ENCODE data around the gene NOC2L.

The NOC2L gene

DNA sequence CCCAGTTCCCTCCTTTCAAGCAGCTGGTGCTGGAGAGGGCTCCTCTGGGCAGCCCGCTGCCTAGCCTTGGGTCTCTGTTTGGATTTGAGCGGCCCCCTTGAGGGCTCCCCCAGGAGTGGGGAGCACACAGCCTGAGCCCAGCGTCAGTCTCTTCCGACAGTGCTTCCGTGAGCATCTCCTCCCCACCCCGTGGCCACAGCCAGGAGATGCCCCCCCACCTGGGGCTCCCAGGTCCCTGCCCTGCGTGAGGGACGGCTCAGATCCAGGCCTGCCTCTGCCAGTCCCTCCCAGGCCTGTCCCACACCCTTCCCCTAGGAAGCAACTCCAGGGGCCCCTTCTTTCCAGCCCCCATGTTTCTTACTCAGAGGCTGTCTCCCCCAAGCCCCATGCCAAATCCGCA lies 31.8 kb downstream of the NOC2L start:
- DNase-seq, result no peak

DNA sequence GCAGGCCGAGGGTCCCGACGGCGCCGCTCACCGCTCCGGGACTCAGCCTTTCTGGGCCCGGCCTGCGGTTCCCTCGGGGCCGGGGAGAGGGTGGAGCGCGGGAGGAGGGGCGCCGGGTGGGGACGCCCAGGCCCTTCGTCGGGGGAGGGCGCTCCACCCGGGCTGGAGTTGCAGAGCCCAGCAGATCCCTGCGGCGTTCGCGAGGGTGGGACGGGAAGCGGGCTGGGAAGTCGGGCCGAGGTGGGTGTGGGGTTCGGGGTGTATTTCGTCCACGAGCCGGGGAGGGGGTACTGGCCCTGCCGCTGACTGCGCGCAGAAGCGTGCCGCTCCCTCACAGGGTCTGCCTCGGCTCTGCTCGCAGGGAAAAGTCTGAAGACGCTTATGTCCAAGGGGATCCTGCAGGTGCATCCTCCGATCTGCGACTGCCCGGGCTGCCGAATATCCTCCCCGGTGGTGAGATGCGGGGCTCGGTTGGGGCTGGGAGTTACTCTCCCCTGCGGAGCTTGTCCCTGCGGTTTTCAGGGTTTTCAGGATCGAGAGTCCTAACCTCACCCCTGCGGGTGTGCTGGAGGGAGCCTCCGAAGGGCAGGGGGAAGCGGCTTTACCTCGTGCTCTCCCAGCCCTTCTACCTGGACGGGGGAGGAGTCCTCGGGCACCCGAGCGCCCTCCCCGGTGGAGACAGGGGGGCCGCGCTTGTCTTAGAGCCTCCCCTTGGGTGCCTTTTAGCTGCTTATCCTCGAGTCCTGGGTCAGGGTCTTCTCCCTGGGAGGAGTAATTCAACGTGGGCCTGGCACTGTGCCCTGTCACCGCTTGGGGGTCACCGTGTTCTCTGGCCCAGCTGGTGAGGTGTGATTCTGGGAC lies 33.3 kb downstream of the NOC2L start:
- DNase-seq, result peak; percentile 17

DNA sequence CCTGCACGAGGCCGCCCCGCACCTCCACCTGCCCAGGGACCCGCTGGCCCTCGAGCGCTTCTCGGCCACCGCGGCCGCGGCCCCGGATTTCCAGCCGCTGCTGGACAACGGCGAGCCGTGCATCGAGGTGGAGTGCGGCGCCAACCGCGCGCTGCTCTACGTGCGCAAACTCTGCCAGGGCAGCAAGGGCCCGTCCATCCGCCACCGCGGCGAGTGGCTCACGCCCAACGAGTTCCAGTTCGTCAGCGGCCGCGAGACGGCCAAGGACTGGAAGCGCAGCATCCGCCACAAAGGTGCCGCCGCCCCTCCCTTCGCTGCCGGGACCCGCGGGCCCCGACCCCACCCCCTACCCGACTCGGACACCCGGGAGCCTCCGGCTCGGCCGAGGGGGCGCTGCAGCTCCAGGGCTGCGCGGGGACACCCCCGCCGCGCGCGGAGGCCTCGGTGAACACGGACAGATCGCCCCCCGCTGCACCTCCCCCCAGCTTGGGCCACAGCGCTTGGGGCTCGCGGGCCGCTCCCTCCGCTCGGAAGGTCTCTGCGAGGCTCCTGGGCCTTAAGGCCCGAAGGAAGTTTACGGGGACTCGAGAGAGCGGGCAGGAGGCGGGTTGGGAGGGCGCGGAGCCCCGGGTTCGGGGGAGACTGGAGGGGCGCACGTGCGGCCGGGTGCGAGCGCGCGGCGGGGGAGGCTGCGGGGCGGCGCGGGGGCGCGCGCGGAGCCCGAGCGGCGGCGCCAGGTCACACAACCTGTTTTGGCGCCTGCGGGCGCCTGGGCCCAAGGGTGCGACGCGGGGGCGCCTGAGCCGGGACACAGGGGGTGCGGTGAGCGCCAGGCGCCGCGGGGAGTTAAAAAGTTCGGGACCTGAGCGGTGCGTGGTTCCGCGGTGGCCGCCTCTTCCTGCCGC lies 34.1 kb downstream of the NOC2L start:
- DNase-seq, result peak; percentile 21

DNA sequence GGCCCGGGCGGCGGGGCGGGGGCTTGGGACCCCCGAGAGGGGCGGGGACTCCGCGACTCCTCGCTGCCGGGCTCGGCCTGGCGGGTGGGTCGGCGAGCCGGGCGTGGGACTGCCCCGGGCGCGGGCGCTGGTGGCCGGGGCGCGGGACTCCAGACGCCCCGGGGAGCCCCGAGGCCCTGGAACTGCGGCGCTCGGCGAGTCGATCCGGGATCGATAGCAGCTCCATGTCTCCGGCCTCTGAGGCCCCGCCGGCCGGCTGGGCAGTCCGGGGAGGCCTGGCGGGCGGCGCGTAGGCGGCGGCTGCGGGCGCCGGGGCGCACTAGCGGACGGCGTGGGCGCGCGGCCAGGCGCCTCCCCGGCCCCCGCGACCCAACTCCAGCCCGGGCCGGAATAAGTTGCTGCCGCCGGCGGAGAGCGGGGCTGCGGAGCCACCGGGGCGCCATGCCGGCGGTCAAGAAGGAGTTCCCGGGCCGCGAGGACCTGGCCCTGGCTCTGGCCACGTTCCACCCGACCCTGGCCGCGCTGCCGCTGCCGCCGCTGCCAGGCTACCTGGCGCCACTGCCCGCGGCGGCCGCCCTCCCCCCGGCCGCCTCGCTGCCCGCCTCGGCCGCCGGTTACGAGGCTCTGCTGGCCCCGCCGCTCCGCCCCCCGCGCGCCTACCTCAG lies 34.9 kb downstream of the NOC2L start:
- no peak for DNase-seq

DNA sequence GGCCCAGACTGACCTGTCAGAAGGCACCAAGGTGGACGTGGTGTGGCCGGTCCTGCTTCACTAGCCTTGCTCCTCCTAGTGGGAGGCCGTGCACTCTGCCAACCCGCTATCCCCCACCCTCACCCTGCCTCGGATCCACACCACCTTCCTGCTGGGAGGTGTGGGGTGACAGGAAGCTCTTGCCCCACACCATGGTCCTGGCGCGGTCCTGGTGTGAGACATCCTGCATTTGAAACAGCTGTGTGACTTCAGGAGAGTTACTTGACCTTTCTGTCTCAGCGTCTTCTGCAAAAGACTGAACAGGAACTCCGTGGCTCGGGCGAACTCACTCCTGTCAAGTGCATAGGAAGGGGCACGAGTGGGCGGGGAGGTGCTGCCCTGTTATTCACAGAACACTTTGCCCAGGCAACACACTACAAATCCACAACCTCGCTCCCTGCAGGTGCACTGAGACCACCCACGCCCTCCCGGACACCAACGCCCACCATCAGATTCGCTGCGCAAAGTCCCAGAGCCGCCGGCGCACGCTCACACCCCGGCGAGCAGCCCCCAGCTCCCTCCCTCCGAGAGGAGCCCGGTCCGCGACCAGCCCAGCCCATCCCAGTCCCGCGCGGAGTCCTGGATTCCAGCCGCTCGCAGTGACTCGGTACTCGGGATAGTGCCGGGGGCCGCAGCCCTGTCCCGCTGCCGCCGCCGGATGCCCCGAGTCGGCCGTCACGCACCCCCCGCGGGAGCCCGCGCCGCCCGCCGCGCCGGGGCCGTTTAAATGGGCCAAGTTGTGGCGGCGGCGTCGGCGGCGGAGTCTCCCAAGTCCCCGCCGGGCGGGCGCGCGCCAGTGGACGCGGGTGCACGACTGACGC lies 35.7 kb downstream of the NOC2L start, which contains the start of gene SAMD11:
Gene SAMD11 (plus strand): TSS at position 793 of the 860 bp plus-strand sequence. CDS start 509 bp downstream, outside the sequence.
- DNase-seq, result peak; percentile 76

DNA sequence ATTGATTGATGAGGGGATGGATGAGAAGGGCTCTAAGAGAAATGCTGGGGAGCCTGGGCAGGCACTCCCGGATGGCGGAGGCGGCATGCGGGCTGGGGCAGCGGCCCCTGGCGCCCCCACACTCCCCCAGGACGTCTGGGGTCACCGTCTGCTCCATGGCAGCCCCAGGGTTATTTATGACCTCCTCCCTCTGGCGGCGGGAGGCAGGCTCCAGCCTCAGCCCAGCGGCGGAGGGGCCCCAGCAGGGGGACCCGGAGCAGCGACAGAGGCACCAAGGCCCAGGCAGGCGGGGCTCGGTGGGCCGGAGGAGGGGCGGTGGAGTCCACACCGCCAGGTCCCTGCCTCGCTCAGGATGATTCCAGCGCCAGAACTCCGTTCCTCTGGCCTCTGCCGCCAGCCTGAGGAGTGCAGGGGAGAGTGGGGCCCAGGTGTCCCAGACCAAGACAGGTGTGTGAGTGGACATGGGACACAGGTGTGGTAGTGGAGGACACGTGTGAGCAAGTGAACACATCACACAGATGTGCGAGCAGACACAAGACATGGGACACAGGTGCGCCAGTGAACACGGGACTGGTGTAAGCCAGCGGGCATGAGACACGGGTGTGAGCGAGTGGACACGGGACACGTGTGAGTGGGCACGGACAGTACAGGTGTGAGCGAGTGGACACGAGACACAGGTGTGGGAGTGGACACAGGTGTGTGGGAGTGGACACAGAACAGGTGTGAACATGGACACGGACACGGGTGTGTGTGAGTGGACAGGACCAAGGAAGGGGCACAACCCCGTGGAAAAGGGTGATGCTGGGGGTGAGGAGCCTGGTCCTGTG lies 37.8 kb downstream of the NOC2L start:
- DNase-seq, result peak; percentile 59

DNA sequence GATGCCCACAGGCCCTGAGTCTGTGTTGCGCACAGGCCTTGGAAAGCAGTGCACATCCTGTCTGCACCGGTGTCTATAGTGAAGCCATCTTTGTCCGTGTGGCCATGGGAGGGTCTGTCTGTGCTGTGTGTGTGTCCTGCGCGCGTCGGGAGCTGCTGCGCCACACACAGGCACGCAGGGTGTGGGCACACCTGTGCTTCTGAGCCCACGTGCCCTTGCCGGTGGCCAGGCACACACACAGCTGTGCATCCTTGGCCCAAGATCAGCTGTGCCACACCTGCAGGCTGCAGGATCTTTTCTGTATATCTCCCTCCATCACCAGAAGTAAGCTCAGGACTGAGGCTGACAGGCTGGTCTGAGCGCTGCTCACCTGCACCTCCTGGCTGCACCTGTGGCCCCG lies 38.5 kb downstream of the NOC2L start:
- DNase-seq, result no peak

DNA sequence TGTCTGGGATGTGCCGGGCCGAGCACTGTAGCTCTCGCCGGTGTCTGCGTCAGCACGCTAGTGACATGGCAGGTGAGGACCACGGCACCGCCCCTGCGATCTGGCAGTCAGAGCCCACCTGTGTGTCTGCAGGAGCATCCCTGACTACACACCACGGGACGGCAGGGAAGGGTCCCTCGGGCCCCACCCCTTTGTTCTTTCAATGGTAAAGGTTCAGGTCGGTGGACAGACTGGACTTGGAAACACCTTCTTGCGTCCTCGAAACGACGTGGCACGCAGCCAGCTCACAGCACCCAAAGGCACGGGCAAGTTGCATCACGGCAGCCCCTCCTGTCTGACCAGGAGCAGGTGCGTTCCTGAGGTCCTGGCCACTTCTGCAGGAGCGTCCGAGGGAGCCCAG lies 39.0 kb downstream of the NOC2L start:
- no peak for DNase-seq

DNA sequence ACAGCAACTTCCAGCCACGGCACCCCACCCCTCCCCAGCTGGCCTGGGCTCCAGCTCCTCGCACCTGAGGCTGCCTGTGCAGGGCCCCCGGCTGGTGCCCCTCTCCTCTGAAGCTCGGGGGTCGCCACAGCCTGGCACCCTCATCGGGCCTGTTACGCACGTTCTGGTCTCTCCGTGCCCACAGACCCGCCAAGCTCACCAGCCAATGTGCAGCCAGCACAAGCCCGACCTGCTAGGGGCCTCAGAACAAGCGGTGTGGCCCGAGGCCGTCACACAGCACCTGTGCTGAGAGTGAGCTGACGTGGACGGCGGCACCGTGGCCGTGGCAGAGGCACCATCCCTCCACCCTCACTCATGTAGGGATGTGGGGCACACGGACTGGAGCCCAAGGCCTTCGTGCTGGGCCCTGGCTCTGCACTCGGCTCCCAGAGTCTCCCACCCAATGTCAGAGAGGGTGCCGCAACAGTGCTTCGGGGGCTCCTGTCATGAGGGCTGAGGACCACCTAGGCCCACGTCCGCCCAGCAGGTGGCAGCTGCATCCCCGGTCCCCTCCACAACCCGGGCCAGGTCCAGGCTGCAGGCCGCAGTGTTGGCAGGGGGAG lies 39.7 kb downstream of the NOC2L start:
- no peak for DNase-seq

DNA sequence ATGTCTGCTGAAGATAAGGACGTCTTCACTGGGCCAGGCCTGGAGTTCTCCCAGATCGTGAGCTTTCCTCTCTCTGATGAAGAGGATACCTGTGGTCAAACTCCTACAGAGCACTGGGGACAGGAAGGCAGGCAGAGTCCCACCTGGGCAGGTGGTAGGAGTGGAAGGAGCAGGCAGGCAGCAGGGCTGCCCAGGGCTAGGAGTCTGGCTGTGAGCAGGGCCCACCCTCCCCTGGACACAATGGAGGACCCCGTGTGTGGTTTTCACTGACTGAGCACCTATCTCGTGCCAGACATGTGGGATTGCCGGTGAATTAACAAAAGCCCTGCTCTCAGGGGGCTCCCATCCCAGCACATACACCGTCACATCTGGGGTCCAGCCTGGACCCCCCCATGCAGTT lies 40.2 kb downstream of the NOC2L start:
- DNase-seq, result no peak

DNA sequence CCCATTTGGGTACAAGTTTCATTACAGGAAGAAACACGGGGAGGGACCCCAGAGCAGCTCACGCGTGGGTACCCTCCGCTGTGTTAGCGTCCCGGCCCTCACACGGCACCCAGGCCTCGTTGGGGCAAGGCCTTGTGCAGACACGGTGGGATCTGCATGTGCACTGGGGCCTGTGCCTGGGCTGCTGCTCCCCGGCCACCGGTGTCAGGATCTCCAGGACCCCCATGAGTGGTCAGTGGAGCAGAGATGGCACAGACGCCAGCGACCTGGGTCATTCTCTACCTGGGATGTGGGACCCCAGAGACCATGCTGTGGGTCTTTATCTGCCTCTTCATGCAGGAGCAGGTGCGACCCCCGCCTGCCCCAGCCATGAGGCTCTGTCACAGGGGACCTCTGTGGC lies 40.7 kb downstream of the NOC2L start:
- DNase-seq, result no peak

DNA sequence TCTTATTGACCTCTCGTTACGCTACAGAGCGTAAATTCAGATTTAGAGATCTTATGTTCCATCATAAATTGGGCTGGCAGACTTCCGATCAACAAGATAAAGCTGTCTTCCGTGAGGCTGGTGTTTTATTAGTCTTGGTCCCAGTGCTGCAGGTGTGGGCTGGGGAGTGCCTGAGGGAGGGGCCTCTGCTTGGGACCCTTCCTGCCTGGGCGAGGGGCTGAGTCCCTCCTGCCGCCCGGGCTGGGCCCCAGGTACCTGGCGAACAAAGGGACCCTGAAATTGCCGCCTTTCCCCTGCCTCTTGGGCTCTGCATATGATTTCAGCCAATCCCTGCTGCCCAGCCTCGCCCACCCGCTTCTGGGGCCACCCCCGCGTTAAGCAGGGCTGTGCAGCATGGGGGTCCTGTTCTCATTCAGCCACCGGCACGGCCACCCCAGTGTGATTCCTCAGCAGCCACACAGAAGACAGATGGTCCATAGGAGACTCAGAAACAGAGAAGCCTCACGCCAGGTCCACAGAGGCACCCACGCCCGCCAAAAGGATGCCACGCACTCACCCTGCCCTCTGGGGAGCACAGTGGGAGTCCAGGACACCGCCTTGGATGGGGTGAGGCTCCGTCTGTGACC lies 41.5 kb downstream of the NOC2L start:
- no peak for DNase-seq

DNA sequence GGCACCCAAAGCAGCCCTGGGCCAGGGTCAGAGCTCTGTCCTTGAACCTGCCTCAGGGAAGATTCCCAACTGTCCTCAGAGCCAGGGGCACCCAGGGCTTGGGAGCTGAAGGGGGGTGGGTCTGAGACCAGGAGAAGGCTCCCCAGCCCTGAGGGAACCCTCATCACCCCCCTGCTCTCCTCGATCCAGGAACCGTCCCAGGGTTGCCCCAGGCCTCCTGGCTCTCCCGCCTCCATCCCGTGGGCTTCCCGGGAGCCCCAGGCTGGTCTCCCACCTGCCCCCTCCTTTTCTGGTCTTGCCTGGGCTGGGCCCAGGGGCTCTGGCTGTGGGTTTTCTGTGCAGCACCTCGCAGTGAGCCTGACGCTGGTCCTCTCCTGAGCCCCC lies 42.0 kb downstream of the NOC2L start:
- no peak for DNase-seq

DNA sequence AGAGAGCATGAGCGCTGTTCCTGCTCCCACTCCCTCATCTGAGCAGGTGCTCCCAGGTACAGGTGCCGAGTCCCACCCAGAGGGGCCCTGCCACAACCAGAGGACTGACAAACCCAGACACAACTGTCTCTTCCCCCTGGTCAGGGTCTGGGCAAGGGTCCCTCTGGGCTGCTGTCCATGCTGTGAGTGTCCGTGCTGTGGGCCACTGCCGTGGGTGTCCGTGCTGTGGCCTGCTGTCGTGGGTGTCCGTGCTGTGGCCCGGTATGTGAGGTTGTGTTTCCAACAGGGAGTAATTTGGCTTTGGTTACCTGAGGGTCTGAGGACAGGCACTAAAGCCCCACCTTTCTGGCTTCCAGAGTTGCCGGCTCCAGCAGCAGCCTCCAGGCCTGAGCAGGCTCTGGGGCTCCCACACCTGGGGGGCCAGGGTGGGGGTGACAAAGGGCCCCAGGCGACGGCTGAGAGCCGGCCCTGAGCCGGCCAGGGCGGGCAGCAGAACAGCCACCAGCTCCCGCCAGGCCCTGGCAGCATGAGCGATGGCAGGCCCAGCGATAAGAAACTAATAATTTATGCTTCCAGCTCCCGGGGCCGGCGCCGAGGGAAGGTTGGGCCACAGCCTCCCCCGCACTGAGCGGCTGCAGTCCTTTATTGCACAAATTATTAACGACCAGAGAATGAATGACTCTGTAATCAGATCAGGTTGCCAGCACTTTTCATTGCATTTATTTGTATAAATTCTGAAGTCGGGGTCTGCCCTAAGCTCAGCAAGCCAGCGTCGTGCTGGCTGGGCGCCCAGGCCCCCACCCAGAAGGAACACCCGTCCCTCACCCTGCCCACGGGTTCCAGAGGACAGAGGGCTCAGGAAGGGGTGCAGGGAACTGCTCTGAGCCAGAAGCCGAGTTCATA lies 42.6 kb downstream of the NOC2L start:
- no peak for DNase-seq

DNA sequence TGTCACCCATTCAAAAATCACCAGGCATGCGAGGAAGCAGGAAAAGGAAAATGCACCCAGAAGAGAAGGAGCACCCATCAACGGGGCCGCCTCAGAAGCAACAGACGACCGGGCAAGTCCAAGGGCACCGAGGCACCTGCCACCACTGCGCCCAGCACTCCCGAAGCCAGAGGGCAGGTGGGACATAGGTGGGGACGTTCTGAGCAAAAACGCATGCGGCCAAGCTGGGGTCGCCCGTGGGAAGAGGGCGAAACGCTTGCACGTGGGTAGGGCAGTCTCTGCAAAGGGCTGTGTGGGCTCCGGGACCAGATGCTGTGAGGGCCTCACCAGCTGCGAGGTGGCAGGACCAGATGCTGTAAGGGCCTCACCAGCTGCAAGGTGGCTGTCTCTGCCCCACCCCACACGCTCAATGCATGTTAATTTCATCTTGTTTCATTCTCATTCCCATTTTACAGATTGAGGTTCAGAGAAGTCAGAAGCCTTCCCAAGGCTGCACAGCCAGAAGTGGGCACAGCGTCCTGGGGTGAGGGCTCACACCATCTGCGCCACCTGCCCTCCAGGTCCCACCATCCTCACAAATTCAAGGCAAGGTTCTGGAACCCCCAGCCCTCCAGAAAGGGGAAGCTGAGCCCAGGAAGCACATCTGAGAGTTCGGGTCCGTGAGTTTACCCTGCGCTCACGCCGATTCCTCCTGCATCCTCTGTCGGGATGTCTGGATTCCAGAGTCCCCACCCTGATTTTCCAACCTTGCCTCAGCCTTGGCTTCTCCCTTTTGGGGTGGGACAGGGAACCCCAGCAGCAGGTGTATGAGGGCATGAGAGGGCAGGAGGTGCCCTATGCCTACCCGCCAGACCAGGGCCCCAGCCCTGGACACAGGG lies 43.5 kb downstream of the NOC2L start:
- no peak for DNase-seq

DNA sequence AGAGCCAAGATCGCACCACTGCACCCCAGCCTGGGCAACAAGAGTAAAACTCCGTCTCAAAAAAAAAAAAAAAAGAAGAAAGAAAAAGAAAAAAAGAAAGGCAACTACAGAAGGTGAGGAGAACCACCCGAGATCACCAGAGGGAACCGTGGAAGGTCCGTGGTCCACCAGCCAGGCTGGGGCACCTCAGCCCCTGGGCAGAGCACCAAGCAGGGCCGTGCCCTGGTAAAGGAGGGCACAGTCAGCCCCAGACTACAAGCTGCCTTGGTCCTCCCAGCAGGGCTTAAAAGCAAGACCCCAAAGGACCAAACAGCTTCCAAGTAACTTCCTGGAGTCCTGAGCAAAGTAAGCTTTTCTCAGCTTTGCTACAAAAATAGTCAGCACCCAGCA lies 44.2 kb downstream of the NOC2L start:
- no peak for DNase-seq

DNA sequence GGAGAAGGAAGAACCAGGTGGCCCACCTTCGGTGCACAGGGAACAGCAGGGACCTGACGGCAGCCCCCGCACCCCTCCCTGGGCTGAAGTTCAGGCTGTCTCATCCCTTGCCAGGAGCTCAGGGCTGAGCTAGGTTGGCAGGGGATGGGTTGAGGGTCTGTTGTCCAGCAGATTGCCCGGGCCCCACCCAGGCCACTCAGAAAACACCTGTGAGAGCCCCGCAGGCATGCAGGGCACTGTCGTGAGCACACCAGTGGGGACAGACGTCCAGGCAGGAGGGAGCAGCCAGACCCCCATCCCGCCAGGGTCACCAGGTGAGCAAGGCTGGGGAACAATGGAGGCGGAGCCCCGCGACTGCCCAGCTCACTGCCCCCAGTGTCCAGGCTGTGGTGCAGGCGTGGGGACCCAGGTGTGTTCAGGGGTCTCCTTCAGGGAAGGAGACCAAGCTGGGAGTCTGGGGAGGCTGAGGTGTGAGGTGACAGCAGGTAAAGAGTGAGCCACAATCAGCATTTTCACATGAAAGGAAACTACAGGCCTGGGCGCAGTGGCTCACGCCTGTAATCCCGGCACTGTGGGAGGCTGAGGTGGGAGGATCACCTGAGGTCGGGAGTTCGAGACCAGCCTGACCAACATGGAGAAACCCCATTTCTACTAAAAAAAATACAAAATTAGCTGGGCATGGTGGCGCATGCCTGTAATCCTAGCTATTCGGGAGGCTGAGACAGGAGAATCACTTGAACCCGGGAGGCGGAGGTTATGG lies 44.7 kb downstream of the NOC2L start:
- no peak for DNase-seq

Measured in CD4-positive, alpha-beta T cell treated with Interleukin-17A for 4 hours (primary cell).